ENCODE results near the gene PROSER2. TPM values are rescaled to one million over a fixed set of nuclear protein-coding genes. Genes with fewer than 3 reads are reported as not detected.

The PROSER2 gene
- polyA plus RNA-seq, 3 donors from 2014 or later, result 0.50 TPM; not detected in 2

GRCh38 chr10:11795101-11795920, 27.8 kb upstream of the PROSER2 start:
- no peak overlapping the region for H3K27ac Mint-ChIP-seq
- no peaks in the 10 kb centered on the region for H3K36me3 Mint-ChIP-seq
- H3K4me1 Mint-ChIP-seq, result no peaks in the 10 kb centered on the region
- no peak for DNase-seq
- no peak overlapping the region for H3K4me3 Mint-ChIP-seq
- H3K27me3 Mint-ChIP-seq (ENCODE audit: low read depth in 3 of 3), result peaks cover 0 to 3% (median 1%) of the 10 kb centered on the region in 3 donors
- H3K9me3 Mint-ChIP-seq, result no peaks in the 10 kb centered on the region

DNA sequence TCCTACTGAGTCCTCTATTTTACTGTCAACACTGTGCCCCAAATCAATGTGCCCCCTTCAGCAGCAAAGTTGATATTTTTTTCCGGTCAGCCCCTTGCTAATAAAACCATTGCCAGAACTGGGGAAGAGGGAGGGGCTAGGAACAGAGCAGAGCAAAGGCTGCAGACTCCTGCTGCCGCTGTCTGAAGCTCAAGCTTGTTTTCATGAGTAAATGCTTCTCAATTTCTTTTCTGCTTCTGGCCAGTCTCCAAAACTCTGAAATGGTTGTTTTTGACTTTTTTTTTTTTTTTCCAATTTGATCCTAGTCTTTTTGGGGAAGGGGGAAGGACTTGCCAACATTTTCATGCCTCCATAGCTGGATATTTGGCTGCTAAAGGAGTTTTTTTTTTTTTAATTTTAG, 26.7 kb upstream of the PROSER2 start:
- Mint-ChIP-seq H3K9me3 (no peaks in the 10 kb centered on the region), H3K36me3 (no peaks in the 10 kb centered on the region), H3K27ac (no peak overlapping the region), H3K4me3 (no peak overlapping the region), H3K27me3 (ENCODE audit: low read depth in 3 of 3) (peaks cover 0 to 4% (median 3%) of the 10 kb centered on the region in 3 donors), H3K4me1 (no peaks in the 10 kb centered on the region)
- DNase-seq, result no peak

DNA sequence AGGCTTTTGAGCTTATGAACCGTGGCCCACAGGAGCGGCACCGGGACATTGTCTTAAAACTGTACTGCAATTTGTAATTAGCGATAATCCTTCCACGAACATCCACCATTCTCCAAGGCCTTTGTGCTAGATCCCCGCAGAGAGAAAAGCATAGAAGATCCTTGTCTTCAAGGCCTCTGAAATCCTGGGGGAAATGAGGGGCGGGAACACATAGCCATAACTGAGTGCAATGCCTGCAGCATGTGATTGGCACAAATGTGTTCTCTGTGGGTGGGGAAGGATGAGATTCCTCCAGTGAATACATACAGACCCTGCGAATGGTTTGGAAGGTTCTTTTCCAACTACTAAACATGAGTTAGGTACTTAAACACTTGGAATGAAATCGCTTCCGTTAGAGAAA, 25.9 kb upstream of the PROSER2 start:
- Mint-ChIP-seq H3K27ac (no peak overlapping the region), H3K27me3 (ENCODE audit: low read depth in 3 of 3) (peaks cover 0 to 4% (median 3%) of the 10 kb centered on the region in 3 donors), H3K36me3 (no peaks in the 10 kb centered on the region), H3K9me3 (no peaks in the 10 kb centered on the region), H3K4me1 (no peaks in the 10 kb centered on the region), H3K4me3 (no peak overlapping the region)
- no peak for DNase-seq

DNA sequence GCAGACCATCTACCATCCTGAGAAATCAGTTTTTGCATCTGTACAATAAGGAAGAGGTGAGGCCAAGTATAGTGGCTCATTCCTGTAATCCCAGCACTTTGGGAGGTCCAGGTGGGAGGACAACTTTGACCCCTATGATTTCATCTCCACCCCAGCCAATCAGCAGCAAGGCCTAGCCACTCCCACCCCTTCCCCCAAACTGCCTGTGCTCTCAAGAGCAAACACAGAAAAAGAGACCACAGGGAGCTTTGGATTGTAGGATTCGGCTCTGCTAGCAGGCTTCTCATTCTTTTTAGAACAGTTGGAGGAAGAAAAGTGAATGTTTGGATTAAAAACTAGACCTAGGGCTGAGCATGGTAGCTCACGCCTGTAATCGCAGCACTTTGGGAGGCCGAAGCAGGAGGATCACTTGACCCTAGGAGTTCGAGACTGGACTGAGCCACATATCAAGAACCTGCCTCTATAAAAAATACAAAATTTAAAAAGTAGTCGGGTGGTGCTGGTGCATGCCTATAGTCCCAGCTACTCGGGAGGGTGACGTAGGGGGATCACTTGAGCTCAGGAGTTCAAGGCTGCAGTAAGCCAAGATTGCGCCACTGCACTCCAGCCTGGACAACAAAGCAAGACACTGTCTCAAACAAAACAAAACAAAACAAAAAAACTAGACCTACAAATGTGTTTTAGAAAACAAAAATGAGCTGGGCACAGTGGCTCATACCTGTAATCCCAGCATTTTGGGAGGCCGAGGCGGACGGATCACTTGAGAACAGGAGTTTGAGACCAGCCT, 25.1 kb upstream of the PROSER2 start:
- no peak for DNase-seq
- H3K27ac Mint-ChIP-seq, result no peak overlapping the region
- no peaks in the 10 kb centered on the region for H3K4me1 Mint-ChIP-seq
- H3K4me3 Mint-ChIP-seq, result no peak overlapping the region
- H3K27me3 Mint-ChIP-seq (ENCODE audit: low read depth in 3 of 3), result peaks cover 0 to 6% (median 3%) of the 10 kb centered on the region in 3 donors
- no peaks in the 10 kb centered on the region for H3K36me3 Mint-ChIP-seq
- H3K9me3 Mint-ChIP-seq, result no peaks in the 10 kb centered on the region

GRCh38 chr10:11798845-11799735, 24.1 kb upstream of the PROSER2 start:
- no peaks in the 10 kb centered on the region for H3K9me3 Mint-ChIP-seq
- H3K4me3 Mint-ChIP-seq, result no peak overlapping the region
- no peak overlapping the region for H3K27ac Mint-ChIP-seq
- H3K4me1 Mint-ChIP-seq, result no peaks in the 10 kb centered on the region
- no peaks in the 10 kb centered on the region for H3K36me3 Mint-ChIP-seq
- H3K27me3 Mint-ChIP-seq (ENCODE audit: low read depth in 3 of 3), result peaks cover 0 to 6% (median 0%) of the 10 kb centered on the region in 3 donors
- no peak for DNase-seq

- no peak for DNase-seq
- Mint-ChIP-seq H3K4me3 (no peak overlapping the region), H3K27me3 (ENCODE audit: low read depth in 3 of 3) (peaks cover 0 to 6% (median 0%) of the 10 kb centered on the region in 3 donors), H3K9me3 (no peaks in the 10 kb centered on the region), H3K27ac (no peak overlapping the region), H3K4me1 (no peaks in the 10 kb centered on the region), H3K36me3 (no peaks in the 10 kb centered on the region)
Observed at GRCh38 chr10:11799736-11800080, 23.4 kb upstream of the PROSER2 start.

- DNase-seq, result no peak
- H3K4me1 Mint-ChIP-seq, result no peaks in the 10 kb centered on the region
- no peaks in the 10 kb centered on the region for H3K9me3 Mint-ChIP-seq
- peaks cover 0 to 13% (median 0%) of the 10 kb centered on the region in 3 donors for H3K27me3 Mint-ChIP-seq (ENCODE audit: low read depth in 3 of 3)
- no peaks in the 10 kb centered on the region for H3K36me3 Mint-ChIP-seq
- no peak overlapping the region for H3K4me3 Mint-ChIP-seq
- no peak overlapping the region for H3K27ac Mint-ChIP-seq
Observed at GRCh38 chr10:11804336-11804735, 18.8 kb upstream of the PROSER2 start.

DNA sequence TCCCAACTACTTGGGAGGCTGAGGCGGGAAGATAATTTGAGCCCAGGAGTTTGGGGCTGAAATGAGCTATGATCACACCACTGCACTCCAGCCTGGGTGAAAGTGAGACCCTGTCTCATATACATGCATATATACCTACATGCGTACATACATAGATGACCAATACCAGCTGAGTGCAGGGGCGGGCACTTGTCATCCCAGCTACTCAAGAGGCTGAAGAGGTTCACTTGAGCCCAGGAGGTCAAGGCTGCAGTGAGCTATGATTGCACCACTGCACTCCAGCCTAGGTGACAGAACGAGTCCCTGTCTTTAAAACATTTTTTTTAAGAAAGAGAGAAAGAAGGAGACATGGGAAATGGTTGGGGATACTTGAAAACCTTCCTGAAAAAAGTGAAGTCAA, 17.4 kb upstream of the PROSER2 start:
- no peak overlapping the region for H3K4me3 Mint-ChIP-seq
- H3K36me3 Mint-ChIP-seq, result no peaks in the 10 kb centered on the region
- peaks cover 0 to 12% (median 2%) of the 10 kb centered on the region in 3 donors for H3K27me3 Mint-ChIP-seq (ENCODE audit: low read depth in 3 of 3)
- no peak for DNase-seq
- no peak overlapping the region for H3K27ac Mint-ChIP-seq
- no peaks in the 10 kb centered on the region for H3K4me1 Mint-ChIP-seq
- no peaks in the 10 kb centered on the region for H3K9me3 Mint-ChIP-seq

DNA sequence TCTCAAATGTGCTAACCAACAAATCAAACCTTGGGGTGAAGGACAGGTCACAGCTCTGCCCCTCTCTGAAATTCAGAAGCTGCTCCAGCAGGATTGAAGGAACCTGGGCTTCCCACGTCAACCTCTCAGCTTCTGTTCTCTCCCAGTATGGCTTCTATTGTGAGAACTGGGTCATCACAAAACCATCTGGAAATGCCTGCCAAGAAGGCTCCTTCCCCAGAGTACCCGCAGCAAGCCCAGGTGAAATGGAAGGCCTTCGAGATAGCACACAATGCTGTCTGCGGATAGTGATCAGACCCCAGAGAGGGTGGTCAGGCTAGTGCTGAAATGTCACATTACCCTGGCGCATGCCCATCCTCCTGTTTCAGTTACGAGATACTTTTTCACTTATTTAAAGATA, 16.4 kb upstream of the PROSER2 start:
- no peak for DNase-seq
- no peak overlapping the region for H3K4me3 Mint-ChIP-seq
- peaks cover 0 to 9% (median 2%) of the 10 kb centered on the region in 3 donors for H3K27me3 Mint-ChIP-seq (ENCODE audit: low read depth in 3 of 3)

DNA sequence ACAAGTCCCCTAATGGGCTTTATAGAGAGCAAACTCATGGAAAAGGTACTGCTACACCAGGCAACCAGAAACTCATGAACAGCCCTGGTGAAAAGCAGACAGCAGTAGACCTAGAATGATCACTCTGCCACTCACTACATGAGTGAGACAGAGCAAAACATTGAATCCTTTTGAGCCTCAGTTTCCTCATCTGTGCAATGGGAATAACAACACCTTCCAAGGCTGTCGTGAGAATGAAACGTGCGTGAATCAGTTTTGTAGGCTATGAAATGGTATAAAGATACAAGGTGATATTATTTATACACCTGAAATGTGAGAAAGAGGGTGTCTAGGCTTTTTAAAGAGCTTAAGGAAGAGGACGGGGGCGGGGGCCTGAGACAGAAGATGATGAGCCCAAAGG, 14.3 kb upstream of the PROSER2 start:
- H3K4me3 Mint-ChIP-seq, result no peak overlapping the region
- H3K4me1 Mint-ChIP-seq, result no peaks in the 10 kb centered on the region
- no peak overlapping the region for H3K27ac Mint-ChIP-seq
- H3K36me3 Mint-ChIP-seq, result no peaks in the 10 kb centered on the region
- no peaks in the 10 kb centered on the region for H3K9me3 Mint-ChIP-seq
- H3K27me3 Mint-ChIP-seq (ENCODE audit: low read depth in 3 of 3), result peaks cover 2 to 7% (median 2%) of the 10 kb centered on the region in 3 donors
- no peak for DNase-seq

More for the DNA sequence above, 16.4 kb upstream of the PROSER2 start:
- Mint-ChIP-seq H3K4me1 (no peaks in the 10 kb centered on the region), H3K9me3 (no peaks in the 10 kb centered on the region), H3K27ac (no peak overlapping the region), H3K36me3 (no peaks in the 10 kb centered on the region)

DNA sequence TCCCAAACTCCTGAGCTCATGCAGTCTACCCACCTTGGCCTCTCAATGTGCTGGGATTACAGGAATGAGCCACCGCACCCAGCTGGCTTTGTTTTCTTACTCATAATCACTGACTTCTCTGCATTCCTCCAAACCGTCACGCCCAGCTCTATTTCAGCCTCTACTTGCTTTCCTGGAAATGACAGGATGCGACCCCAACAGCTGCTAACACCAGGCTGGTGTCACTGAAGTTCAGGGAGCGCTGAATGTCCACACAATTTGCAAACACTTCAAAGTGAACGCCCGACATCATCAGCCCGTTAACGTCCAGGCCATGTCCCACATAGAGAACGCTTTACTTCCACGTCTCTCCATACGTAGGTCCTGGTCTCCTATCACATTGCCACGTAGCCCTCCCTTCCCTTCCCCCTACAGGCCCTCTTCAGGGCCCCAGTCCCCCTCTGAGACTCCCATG, 12.8 kb upstream of the PROSER2 start:
- peaks cover 2% of the 10 kb centered on the region in 3 donors for H3K27me3 Mint-ChIP-seq (ENCODE audit: low read depth in 3 of 3)
- no peaks in the 10 kb centered on the region for H3K36me3 Mint-ChIP-seq
- no peaks in the 10 kb centered on the region for H3K9me3 Mint-ChIP-seq
- no peak overlapping the region for H3K4me3 Mint-ChIP-seq
- no peak overlapping the region for H3K27ac Mint-ChIP-seq
- no peak for DNase-seq
- H3K4me1 Mint-ChIP-seq, result no peaks in the 10 kb centered on the region

GRCh38 chr10:11810973-11811372, 12.2 kb upstream of the PROSER2 start:
- Mint-ChIP-seq H3K4me1 (no peaks in the 10 kb centered on the region), H3K27ac (no peak overlapping the region), H3K36me3 (no peaks in the 10 kb centered on the region), H3K27me3 (ENCODE audit: low read depth in 3 of 3) (peaks cover 2 to 4% (median 2%) of the 10 kb centered on the region in 3 donors), H3K4me3 (no peak overlapping the region), H3K9me3 (no peaks in the 10 kb centered on the region)
- no peak for DNase-seq

GRCh38 chr10:11813177-11813576, 10.0 kb upstream of the PROSER2 start:
- DNase-seq, result no peak
- Mint-ChIP-seq H3K36me3 (no peaks in the 10 kb centered on the region), H3K9me3 (no peaks in the 10 kb centered on the region), H3K27me3 (ENCODE audit: low read depth in 3 of 3) (peaks cover 0 to 4% (median 2%) of the 10 kb centered on the region in 3 donors), H3K4me1 (no peaks in the 10 kb centered on the region), H3K4me3 (no peak overlapping the region), H3K27ac (peak overlapping the region in 1 of 6 donors; percentile 58)

All from immature natural killer cell (primary cell).